CD4-positive, alpha-beta T cell (primary cell): ENCODE measurements around the gene SACS. TPM values are rescaled to one million over a fixed set of nuclear protein-coding genes. Genes with fewer than 3 reads are reported as not detected.

Experiments
- ATAC-seq: fragments of 200-7000 bp; cut with Tn5 transposase; one replicate; pipeline ENCODE4 v1.10.0; 2022; ENCODE audit warnings: mild to moderate bottlenecking; ENCODE audit not compliant: poor library complexity
- CTCF ChIA-PET: fragments of 350-600 bp; sonication (Branson Sonifier 250); formaldehyde crosslinking; loops from one replicate; lab custom pipeline; 2021; ENCODE audit warnings: antibody characterized with exemption, inconsistent platforms; lab: Charles Lee
- POLR2A ChIA-PET: fragments of 350-600 bp; sonication (Branson Sonifier 250); formaldehyde crosslinking; loops from one replicate; lab custom pipeline; 2021; ENCODE audit warnings: antibody characterized with exemption, inconsistent platforms; lab: Charles Lee
- DNase-seq, 14 experiments: peaks; one replicate each; pipeline ENCODE4 v3.0.0-alpha.2; 2013 to 2020; ENCODE audit warnings: mixed read lengths in 2 of 14
- H3K27ac ChIP-seq, 2 donors: one replicate each; pipeline versions ENCODE4 v1.5.1 to v1.7.0; 2013; ENCODE audit warnings: low read length in 2 of 2, low read depth in 1 of 2, mild to moderate bottlenecking in 1 of 2
- H3K27me3 ChIP-seq, 2 experiments: 1 replicate in 1 of 2; 2 replicates in 1 of 2; pipeline versions ENCODE4 v1.6.1 to v1.7.0; 2013; ENCODE audit warnings: low read length in 2 of 2, control low read depth in 1 of 2, mild to moderate bottlenecking in 1 of 2, moderate library complexity in 1 of 2; ENCODE audit not compliant: insufficient read depth in 2 of 2, control insufficient read depth in 1 of 2
- H3K36me3 ChIP-seq: one replicate; pipeline ENCODE4 v1.6.1; 2013; ENCODE audit warnings: low read length, control low read depth; ENCODE audit not compliant: insufficient read depth
- H3K4me1 ChIP-seq: one replicate; pipeline ENCODE4 v1.6.1; 2013; ENCODE audit warnings: low read length, control low read depth; ENCODE audit not compliant: insufficient read depth
- H3K4me3 ChIP-seq: one replicate; pipeline ENCODE4 v1.5.1; 2013; ENCODE audit warnings: mild to moderate bottlenecking, low read length, moderate library complexity
- H3K9me3 ChIP-seq, 2 experiments: 1 replicate in 1 of 2; 2 replicates in 1 of 2; pipeline versions ENCODE4 v1.6.1 to v1.7.0; 2013; ENCODE audit warnings: low read length in 2 of 2, mild to moderate bottlenecking in 2 of 2, control low read depth in 1 of 2, moderate library complexity in 1 of 2; ENCODE audit not compliant: control insufficient read depth in 1 of 2, insufficient read depth in 1 of 2
- H3K27ac Mint-ChIP-seq: one replicate; pipeline ENCODE4 v1.8.0; 2020; ENCODE audit warnings: mixed read lengths
- H3K27me3 Mint-ChIP-seq: one replicate; pipeline ENCODE4 v1.8.0; 2021; ENCODE audit warnings: mixed read lengths
- H3K36me3 Mint-ChIP-seq: one replicate; pipeline ENCODE4 v1.8.0; 2021; ENCODE audit warnings: low read depth, mixed read lengths
- H3K4me1 Mint-ChIP-seq: one replicate; pipeline ENCODE4 v1.8.0; 2021; ENCODE audit warnings: low read depth, mixed read lengths
- H3K4me3 Mint-ChIP-seq: one replicate; pipeline ENCODE4 v1.8.0; 2020; ENCODE audit warnings: mild to moderate bottlenecking, mixed read lengths
- H3K9me3 Mint-ChIP-seq: one replicate; pipeline ENCODE4 v1.8.0; 2020; ENCODE audit warnings: mixed read lengths
- intact Hi-C, 2 experiments: fragments of 100-400 bp; cut with DNase I in 1 of 2; cut with micrococcal nuclease in 1 of 2; formaldehyde crosslinking; loops; one replicate each; pipeline versions ENCODE4 v1.15.1 to v1.9.0; 2023 to 2025; cut with DNase I, micrococcal nuclease
- total RNA-seq, 174 experiments: library from RNA in 2 of 174; stranded (reverse) in 2 of 174; gene quantifications; one replicate each; pipeline ENCODE4 v1.2.3 and lab custom pipeline; 2021 to 2026
- TF ChIP-seq, protein P1 (sequence below): fragments of 200-600 bp; IDR thresholded peaks from one replicate; pipeline ENCODE4 v1.8.0; 2022; ENCODE audit warnings: antibody characterized with exemption, mild to moderate bottlenecking

SACS gene
- total RNA-seq, 2 experiments from 2014 or later = 8.7 to 11.6 TPM

DNA sequence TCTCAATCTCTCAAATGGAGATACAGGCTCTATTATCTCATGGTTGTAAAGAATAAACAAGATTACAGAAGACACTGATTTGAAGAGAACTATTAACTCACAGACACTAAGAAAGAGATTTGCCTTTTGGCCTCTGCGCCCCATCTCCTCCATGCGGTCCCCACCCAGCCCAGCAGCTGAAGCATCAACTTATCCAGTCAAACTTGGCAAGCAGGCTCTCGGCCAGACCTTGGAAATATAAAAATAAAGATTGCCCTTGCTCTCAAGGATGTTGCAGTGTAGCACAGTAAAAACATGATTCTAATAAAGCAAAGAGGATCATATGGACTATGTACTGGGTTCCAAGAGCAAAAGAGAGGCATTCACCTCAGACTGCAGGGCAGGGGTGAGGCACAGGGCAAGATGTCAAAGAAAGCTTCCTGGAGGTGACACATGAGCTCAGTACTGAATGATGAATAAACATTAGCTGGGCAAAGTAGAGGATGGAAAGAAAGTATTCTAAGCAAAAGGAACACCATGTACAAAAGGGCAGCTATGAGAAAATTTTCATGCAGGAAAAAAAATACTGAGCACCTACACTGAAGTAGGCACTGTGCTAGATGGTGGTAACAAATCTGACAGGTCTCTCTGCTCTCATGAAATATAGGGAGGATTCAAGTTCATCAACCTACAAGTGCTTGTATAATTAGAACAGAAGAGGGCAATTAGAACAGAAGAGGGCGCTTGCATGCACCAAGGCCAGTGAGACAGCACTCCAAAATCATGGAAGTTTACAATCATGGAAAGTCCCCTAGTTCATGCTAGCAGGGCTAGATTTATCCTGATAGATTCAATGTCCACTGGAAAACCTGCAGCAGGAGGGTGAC is 85.0 kb downstream of the SACS start:
- H3K36me3 Mint-ChIP-seq = peaks cover 95% of the 10 kb centered on the region
- H3K27ac Mint-ChIP-seq = no peak overlapping the region
- no peaks in the 10 kb centered on the region for H3K27me3 Mint-ChIP-seq
- no peak overlapping the region for H3K4me3 Mint-ChIP-seq
- TF ChIP-seq, protein P1, sequence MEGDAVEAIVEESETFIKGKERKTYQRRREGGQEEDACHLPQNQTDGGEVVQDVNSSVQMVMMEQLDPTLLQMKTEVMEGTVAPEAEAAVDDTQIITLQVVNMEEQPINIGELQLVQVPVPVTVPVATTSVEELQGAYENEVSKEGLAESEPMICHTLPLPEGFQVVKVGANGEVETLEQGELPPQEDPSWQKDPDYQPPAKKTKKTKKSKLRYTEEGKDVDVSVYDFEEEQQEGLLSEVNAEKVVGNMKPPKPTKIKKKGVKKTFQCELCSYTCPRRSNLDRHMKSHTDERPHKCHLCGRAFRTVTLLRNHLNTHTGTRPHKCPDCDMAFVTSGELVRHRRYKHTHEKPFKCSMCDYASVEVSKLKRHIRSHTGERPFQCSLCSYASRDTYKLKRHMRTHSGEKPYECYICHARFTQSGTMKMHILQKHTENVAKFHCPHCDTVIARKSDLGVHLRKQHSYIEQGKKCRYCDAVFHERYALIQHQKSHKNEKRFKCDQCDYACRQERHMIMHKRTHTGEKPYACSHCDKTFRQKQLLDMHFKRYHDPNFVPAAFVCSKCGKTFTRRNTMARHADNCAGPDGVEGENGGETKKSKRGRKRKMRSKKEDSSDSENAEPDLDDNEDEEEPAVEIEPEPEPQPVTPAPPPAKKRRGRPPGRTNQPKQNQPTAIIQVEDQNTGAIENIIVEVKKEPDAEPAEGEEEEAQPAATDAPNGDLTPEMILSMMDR = no peak
- DNase-seq (no peak), ATAC-seq (no peak)
- CTCF ChIA-PET = no interaction called here
- POLR2A ChIA-PET = no interaction called here
- H3K4me1 ChIP-seq = no peaks in the 10 kb centered on the region
- peaks cover 56% of the 10 kb centered on the region for H3K36me3 ChIP-seq
- intact Hi-C loops = no loop called here
- peaks cover 8% of the 10 kb centered on the region for H3K4me1 Mint-ChIP-seq
- H3K27me3 ChIP-seq = no peaks in the 10 kb centered on the region
- no peak overlapping the region for H3K27ac ChIP-seq
- H3K4me3 ChIP-seq = no peak overlapping the region
- peaks cover 0 to 6% of the 10 kb centered on the region in 2 experiments for H3K9me3 ChIP-seq
- H3K9me3 Mint-ChIP-seq = no peaks in the 10 kb centered on the region

DNA sequence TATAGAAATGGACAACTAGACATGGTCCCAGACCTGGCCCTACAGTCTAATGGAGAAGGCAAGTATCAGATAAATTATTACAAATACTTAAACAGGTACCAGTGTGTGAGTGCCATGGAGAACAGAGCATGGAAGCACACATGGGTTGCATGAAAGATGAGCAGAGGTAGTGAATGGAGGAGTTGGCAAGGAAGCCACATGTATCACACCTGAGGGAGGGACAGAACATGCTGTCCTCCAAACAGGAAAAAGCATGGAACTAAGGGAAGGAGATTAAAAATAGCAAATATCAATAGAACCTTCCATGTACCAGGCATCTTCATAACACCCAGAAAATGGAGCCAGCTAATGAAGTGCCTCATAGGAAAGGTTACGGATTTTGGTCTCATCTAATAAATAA is 85.9 kb downstream of the SACS start:
- Histone ChIP-seq H3K27ac (no peak overlapping the region), H3K9me3 (peaks cover 0 to 6% of the 10 kb centered on the region in 2 experiments), H3K27me3 (no peaks in the 10 kb centered on the region), H3K4me3 (no peak overlapping the region), H3K4me1 (no peaks in the 10 kb centered on the region), H3K36me3 (peaks cover 56% of the 10 kb centered on the region)
- DNase-seq (no peak), ATAC-seq (no peak)
- Mint-ChIP-seq H3K27me3 (no peaks in the 10 kb centered on the region), H3K4me3 (no peak overlapping the region), H3K27ac (no peak overlapping the region), H3K9me3 (no peaks in the 10 kb centered on the region), H3K36me3 (peaks cover 95% of the 10 kb centered on the region), H3K4me1 (peaks cover 5% of the 10 kb centered on the region)
- TF ChIP-seq, protein P1 = no peak
- ChIA-PET CTCF (no interaction called here), POLR2A (no interaction called here)
- intact Hi-C loops = no loop called here

DNA sequence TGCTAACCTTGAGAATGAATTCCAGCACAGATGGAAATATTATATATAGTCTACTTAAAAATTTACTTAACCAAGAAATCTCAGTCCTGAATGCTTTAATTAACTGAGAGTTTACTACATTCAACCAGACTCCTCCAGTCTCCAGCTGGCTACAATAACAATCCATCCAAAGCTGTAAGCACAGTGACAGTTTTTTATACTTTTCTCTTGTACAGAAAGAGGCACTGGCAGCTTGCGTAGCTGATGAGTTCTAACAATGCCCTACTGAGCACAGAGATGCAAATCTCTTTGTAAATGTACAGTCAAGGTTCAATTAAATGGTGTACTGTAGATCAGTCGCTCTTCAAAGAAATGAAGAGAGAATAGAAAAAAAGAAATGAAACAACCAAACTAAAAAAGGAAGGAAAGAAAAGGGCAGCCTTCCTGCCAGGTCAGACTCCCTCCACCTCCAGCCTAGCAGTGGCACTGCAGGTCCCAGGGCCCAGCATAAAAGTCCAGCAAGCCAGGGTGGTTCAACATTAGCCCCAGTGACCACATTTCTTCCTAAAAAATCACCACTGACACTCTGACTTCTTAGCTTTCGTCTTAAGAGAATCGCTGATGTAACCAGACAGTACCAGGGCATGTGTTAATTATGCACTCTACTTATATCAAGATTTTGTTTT is 88.4 kb downstream of the SACS start:
- Histone ChIP-seq H3K4me1 (no peaks in the 10 kb centered on the region), H3K27me3 (no peaks in the 10 kb centered on the region), H3K4me3 (no peak overlapping the region), H3K9me3 (peaks cover 0 to 10% of the 10 kb centered on the region in 2 experiments), H3K36me3 (peaks cover 55% of the 10 kb centered on the region), H3K27ac (no peak overlapping the region)
- peaks cover 89% of the 10 kb centered on the region for H3K36me3 Mint-ChIP-seq
- H3K9me3 Mint-ChIP-seq = no peaks in the 10 kb centered on the region
- no peak for ATAC-seq
- peaks cover 5% of the 10 kb centered on the region for H3K4me1 Mint-ChIP-seq
- ChIA-PET CTCF (no interaction called here), POLR2A (no interaction called here)
- no peak overlapping the region for H3K27ac Mint-ChIP-seq
- TF ChIP-seq, protein P1 = no peak
- no peak overlapping the region for H3K4me3 Mint-ChIP-seq
- DNase-seq = no peak
- no peaks in the 10 kb centered on the region for H3K27me3 Mint-ChIP-seq
- intact Hi-C loops = no loop called here
